Common myeloid progenitor, CD34-positive (primary cell): ENCODE measurements around the gene ALDH16A1.

Experiments used
- CTCF ChIA-PET: fragments of 350-600 bp; sonication (Branson Sonifier 250); formaldehyde crosslinking; loops from one replicate; lab custom pipeline; 2021; ENCODE audit warnings: antibody characterized with exemption; lab: Charles Lee
- POLR2A ChIA-PET: fragments of 350-600 bp; sonication (Branson Sonifier 250); formaldehyde crosslinking; loops from one replicate; lab custom pipeline; 2021; ENCODE audit warnings: antibody characterized with exemption; lab: Charles Lee
- DNase-seq, 3 donors: peaks; one replicate each; pipeline versions ENCODE4 v3.0.0 to v3.0.0-alpha.2; 2013
- H3K27ac ChIP-seq, 2 experiments: 1 replicate in 1 of 2; 2 replicates in 1 of 2; pipeline ENCODE4 v1.7.0; 2013; ENCODE audit warnings: inconsistent platforms in 2 of 2, low read length in 2 of 2, mild to moderate bottlenecking in 2 of 2, low read depth in 1 of 2, moderate library complexity in 1 of 2; ENCODE audit not compliant: severe bottlenecking in 2 of 2, insufficient read depth in 1 of 2, poor library complexity in 1 of 2
- H3K27me3 ChIP-seq, 5 experiments: replicated peaks in 2 of 5; 1 replicate in 3 of 5; 2 replicates in 2 of 5; pipeline versions ENCODE4 v1.6.1 to v1.7.0; 2013; ENCODE audit warnings: low read length in 4 of 5, mild to moderate bottlenecking in 2 of 5, moderate library complexity in 2 of 5, inconsistent platforms in 1 of 5; ENCODE audit not compliant: insufficient read depth in 5 of 5, control insufficient read depth in 4 of 5
- H3K36me3 ChIP-seq, 4 experiments: 1 replicate in 2 of 4; 2 replicates in 2 of 4; pipeline versions ENCODE4 v1.6.1 to v1.7.0; 2013; ENCODE audit warnings: low read length in 3 of 4, control low read depth in 1 of 4, mild to moderate bottlenecking in 1 of 4; ENCODE audit not compliant: control insufficient read depth in 4 of 4, insufficient read depth in 4 of 4
- H3K4me1 ChIP-seq, 4 experiments: 1 replicate in 3 of 4; 2 replicates in 1 of 4; pipeline versions ENCODE4 v1.6.1 to v1.7.1; 2013; ENCODE audit warnings: low read length in 3 of 4, mild to moderate bottlenecking in 3 of 4, control low read depth in 1 of 4, inconsistent platforms in 1 of 4, moderate library complexity in 1 of 4; ENCODE audit not compliant: control insufficient read depth in 4 of 4, insufficient read depth in 4 of 4; ENCODE audit errors: control extremely low read depth in 1 of 4
- H3K4me3 ChIP-seq, 7 experiments: 1 replicate in 4 of 7; 2 replicates in 3 of 7; pipeline versions ENCODE4 v1.5.1 to v1.7.0; 2013; ENCODE audit warnings: mild to moderate bottlenecking in 7 of 7, low read length in 6 of 7, moderate library complexity in 6 of 7, inconsistent platforms in 2 of 7, low read depth in 2 of 7, control low read depth in 1 of 7; ENCODE audit not compliant: insufficient read depth in 4 of 7, control insufficient read depth in 1 of 7; ENCODE audit errors: extremely low read depth in 1 of 7
- H3K9me3 ChIP-seq, 5 experiments: 1 replicate in 4 of 5; 2 replicates in 1 of 5; pipeline versions ENCODE4 v1.6.1 to v1.7.1; 2013; ENCODE audit warnings: low read length in 4 of 5, mild to moderate bottlenecking in 2 of 5, inconsistent platforms in 1 of 5, low read depth in 1 of 5, moderate library complexity in 1 of 5; ENCODE audit not compliant: control insufficient read depth in 4 of 5, insufficient read depth in 2 of 5; ENCODE audit errors: control extremely low read depth in 1 of 5
- WGBS: methylation state at CpG from one replicate; pipeline ENCODE4 v1.1.5; 2013; ENCODE audit not compliant: insufficient coverage; 5-methylcytosine and 5-hydroxymethylcytosine counted together

ALDH16A1 gene

DNA sequence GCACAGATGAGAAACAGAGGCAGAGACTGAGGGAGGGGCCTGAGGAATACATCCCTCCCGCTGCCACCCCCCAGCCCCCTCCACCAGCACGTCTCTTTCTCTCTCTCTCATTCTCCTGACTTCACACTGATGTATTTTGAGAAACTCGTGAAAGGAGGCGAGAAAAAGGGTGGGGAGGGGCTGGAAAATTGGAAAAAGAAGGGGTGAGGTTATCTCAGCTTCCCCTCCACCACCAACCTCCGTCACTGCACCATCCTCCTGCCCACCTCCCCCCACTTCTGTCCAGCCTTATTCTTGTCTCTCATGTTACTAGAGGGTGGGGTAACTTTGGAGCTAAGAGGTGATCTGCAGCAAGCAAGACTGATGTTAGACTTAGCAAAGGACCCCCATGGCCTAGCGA is 13.2 kb upstream of the ALDH16A1 start:
- no peak for DNase-seq
- ChIA-PET POLR2A (no interaction called here), CTCF (interaction anchor here (1.0 to 1.4 kb wide), 2 partner anchors 10 to 48 kb away, joined by 3 to 4 read pairs; no protein-coding TSS in a partner anchor)
- Histone ChIP-seq H3K4me3 (no peak overlapping the region), H3K9me3 (peaks cover 0 to 3% (median 0%) of the 10 kb centered on the region in 5 experiments), H3K36me3 (no peaks in the 10 kb centered on the region), H3K27me3 (peaks cover 2 to 77% (median 50%) of the 10 kb centered on the region in 5 experiments), H3K27ac (no peak overlapping the region), H3K4me1 (peaks cover 0 to 27% (median 18%) of the 10 kb centered on the region in 4 experiments)
- WGBS = 100% methylated on average over 1 of the region's 6 CpGs

DNA sequence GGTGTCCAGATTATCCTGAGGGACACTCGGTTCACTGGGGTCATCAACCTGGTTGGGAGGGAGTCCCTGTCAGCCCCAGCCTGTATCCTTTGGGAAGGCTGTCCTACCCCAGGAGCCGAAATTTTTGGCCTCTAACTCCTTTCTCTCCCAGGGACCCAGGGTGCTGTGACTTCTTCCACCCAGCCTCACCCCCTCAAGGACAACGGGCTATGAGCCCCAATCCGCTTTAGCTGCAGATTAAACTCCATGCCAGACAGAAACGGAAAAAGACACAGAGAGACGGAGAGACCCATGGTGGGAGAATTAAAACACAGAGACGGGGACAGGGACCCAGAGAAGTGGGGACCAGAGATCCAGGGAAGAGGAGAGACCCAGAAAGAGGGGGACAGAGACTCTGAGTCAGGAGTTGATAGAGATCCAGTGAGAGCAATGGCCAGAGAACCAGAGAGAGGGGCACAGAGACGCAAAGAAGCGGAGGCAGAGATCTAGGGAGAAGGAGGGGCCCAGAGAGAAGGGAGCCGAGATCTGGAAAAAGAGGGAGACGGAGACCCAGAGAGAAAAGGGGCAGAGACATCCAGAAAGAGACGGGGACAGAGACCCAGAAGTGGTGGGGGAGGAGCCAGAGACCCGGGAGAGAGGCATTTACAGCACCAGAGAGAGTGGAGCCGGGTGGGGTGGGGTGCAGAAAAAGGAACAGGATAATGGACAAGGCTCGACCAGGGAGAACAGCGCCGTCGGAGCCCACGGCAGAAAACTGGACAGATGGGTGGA is 12.4 kb upstream of the ALDH16A1 start:
- ChIA-PET CTCF (interaction anchor here (1.0 to 1.4 kb wide), 2 partner anchors 11 to 49 kb away, joined by 3 to 4 read pairs; no protein-coding TSS in a partner anchor), POLR2A (no interaction called here)
- no peak for DNase-seq
- peaks cover 0 to 3% (median 0%) of the 10 kb centered on the region in 5 experiments for H3K9me3 ChIP-seq
- WGBS = 49% methylated on average over 18 of the region's 19 CpGs
- H3K27me3 ChIP-seq = peaks cover 2 to 69% (median 45%) of the 10 kb centered on the region in 5 experiments
- H3K4me1 ChIP-seq = peaks cover 0 to 27% (median 18%) of the 10 kb centered on the region in 4 experiments
- H3K36me3 ChIP-seq = no peaks in the 10 kb centered on the region
- no peak overlapping the region for H3K27ac ChIP-seq
- peak overlapping the region in 2 of 7 experiments; percentile 16 to 19 for H3K4me3 ChIP-seq

DNA sequence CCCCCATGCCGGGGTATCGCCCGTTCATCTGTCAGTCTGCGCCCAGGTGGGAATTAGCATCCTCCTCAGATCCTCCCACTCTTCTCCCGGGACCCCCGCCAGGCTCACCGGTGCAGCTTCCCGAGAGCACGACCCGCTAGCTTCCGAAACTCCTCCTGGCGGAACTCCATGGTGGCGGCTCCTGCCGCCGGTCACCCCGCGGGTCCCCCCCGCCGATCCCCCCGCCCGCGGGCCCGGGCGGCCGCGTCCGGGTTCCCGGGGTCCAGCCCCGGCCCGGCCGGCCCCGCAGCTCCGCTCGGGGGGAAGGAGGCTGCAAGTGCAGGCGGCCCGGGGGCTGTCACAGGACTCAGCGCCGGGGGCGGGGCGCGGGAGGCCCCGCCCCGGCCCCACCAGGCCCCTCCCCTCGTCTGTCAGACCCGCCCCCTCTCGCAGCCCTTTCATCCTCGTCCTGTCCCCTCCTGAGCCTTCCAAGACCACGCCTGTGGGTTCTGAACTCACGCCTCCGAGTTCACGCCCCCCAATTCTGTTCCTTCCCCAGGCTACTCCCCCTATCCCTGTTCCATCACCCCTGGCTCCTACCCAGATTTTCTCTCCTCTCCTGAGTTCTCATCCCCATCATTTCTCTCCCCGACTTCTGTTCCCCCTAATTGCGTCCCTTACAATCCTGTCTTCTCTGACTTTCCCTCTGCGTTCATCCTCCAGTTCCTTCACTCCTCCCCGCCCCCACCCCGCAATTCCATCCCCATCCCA is 11.6 kb upstream of the ALDH16A1 start, which contains the start of gene SLC17A7:
Gene SLC17A7 (minus strand): TSS at position 318 of the 750 bp plus-strand sequence. CDS start 148 bp downstream, at position 170.
- peak within 1 kb of the TSS in 4 of 7 experiments; percentile 3 to 79 (median 49) for H3K4me3 ChIP-seq

DNA sequence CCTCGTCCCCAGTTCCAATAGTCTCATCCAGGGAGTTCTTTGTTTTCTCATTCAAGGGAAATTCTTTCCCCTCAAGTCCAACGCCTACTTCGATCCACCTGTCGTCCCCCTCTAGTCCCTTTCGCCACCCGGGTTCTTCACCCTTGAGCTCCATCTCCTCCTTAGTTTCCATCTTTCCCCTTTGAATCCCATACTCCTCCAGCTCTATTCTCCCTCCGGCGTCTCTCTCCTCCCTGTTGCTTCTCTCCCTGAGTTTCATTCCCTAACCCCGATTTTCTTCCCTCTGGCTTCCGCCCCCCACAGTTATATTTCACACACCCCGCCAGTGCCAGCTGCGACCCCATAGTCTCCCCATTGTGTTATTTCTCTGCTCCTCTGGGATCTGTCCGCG is 11.1 kb upstream of the ALDH16A1 start:
- no peak for DNase-seq
- peak overlapping the region in 2 of 7 experiments; percentile 79 for H3K4me3 ChIP-seq
- ChIA-PET POLR2A (no interaction called here), CTCF (interaction anchor here (1.0 to 2.2 kb wide), 3 partner anchors 31 to 141 kb away, joined by 3 to 9 read pairs (median 4); no protein-coding TSS in a partner anchor)
- H3K27ac ChIP-seq = no peak overlapping the region
- peaks cover 0 to 22% (median 15%) of the 10 kb centered on the region in 4 experiments for H3K4me1 ChIP-seq
- H3K27me3 ChIP-seq = peaks cover 2 to 56% (median 38%) of the 10 kb centered on the region in 5 experiments
- no peaks in the 10 kb centered on the region for H3K9me3 ChIP-seq
- 42% methylated on average over 13 of the region's 14 CpGs for WGBS
- peaks cover 0 to 10% (median 5%) of the 10 kb centered on the region in 4 experiments for H3K36me3 ChIP-seq

More for the DNA sequence above, 11.6 kb upstream of the ALDH16A1 start, which contains the start of gene SLC17A7:
- Histone ChIP-seq H3K36me3 (peaks cover 0 to 4% (median under 1%) of the 10 kb centered on the region in 4 experiments), H3K27ac (no peak within 1 kb of the TSS), H3K27me3 (peaks cover 2 to 62% (median 41%) of the 10 kb centered on the region in 5 experiments), H3K4me1 (peaks cover 0 to 26% (median 16%) of the 10 kb centered on the region in 4 experiments), H3K9me3 (peaks cover 0 to under 1% (median 0%) of the 10 kb centered on the region in 5 experiments)
- peak in 2 of 3 donors; percentile 47 to 50 for DNase-seq
- ChIA-PET CTCF (interaction anchor here (1.0 to 2.2 kb wide), 3 partner anchors 31 to 140 kb away, joined by 3 to 9 read pairs (median 4); no protein-coding TSS in a partner anchor), POLR2A (no interaction called here)
- WGBS = 4% methylated on average over 42 of the region's 56 CpGs

DNA sequence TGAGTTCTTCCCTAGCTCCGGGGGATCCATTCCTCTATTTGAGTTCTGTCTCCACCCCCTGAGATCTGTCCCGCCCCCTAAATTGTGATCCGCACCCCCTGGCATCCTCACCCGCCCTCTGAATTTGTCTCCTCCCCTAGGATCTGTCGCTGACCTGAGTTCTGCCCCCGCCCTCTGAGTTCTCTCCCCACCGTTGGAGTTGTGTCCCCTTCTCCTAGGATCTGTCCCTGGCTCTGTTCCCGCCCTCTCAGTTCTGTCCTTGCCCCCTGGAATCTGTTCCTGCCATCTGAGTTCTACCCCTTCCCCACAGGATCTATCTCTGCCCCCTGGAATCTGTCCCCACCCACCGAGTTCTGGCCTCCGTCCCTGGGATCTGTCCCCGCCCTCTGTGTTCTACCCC is 10.7 kb upstream of the ALDH16A1 start:
- Histone ChIP-seq H3K27me3 (peaks cover 2 to 52% (median 36%) of the 10 kb centered on the region in 5 experiments), H3K36me3 (peaks cover 0 to 14% (median 8%) of the 10 kb centered on the region in 4 experiments), H3K27ac (no peak overlapping the region), H3K4me3 (peak overlapping the region in 3 of 7 experiments; percentile 3 to 79 (median 79)), H3K9me3 (no peaks in the 10 kb centered on the region), H3K4me1 (peaks cover 0 to 22% (median 15%) of the 10 kb centered on the region in 4 experiments)
- DNase-seq = no peak
- WGBS = 10% methylated on average over 11 of the region's 11 CpGs
- POLR2A ChIA-PET = no interaction called here
- CTCF ChIA-PET = interaction anchor here (1.0 to 2.2 kb wide), 3 partner anchors 32 to 141 kb away, joined by 3 to 9 read pairs (median 4); no protein-coding TSS in a partner anchor

DNA sequence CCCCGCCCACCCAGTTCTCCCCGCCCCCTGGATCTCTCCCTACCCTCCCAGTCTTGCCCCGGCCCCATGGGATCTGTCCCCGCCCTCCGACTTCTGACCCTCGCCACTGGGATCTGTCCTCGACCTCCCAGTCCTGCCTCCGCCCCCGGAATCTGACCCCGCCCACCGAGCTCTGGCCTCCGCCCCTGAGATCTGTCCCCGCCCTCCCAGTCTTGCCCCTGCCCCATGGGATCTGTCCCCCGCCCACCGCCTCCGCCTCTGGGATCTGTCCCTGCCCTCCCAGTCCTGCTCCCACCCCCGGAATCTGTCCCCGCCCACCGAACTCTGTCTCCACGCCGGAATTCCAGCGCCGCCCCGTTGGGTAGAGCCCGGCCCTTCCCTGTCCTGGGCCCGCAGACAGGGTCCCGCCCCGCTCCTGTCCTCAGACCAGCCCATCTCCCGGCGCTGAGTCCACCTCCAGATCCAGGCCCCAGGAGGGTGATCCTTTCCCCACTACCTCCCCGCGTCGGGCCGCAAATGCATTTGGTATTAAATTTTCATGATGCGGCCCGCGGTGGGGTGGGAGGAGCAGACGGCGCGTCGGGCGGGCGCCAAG is 10.2 kb upstream of the ALDH16A1 start:
- 0% methylated on average over 25 of the region's 43 CpGs for WGBS
- ChIA-PET POLR2A (no interaction called here), CTCF (interaction anchor here (0.7 to 2.2 kb wide), 3 partner anchors 13 to 142 kb away, joined by 3 to 9 read pairs (median 4); no protein-coding TSS in a partner anchor)
- no peak overlapping the region for H3K27ac ChIP-seq
- H3K9me3 ChIP-seq = no peaks in the 10 kb centered on the region
- peaks cover 2 to 47% (median 34%) of the 10 kb centered on the region in 5 experiments for H3K27me3 ChIP-seq
- DNase-seq = no peak
- peaks cover 0 to 22% (median 15%) of the 10 kb centered on the region in 4 experiments for H3K4me1 ChIP-seq
- peak overlapping the region; percentile 43 to 79 (median 69) for H3K4me3 ChIP-seq
- H3K36me3 ChIP-seq = peaks cover 0 to 17% (median 10%) of the 10 kb centered on the region in 4 experiments
